H1 (cell line): ENCODE measurements around the gene CYP4B1. TPM values are rescaled to one million over a fixed set of nuclear protein-coding genes. Genes with fewer than 3 reads are reported as not detected.

Source experiments
- CTCF ChIA-PET: fragments of 300-600 bp; sonication (Branson Sonifier 250); formaldehyde crosslinking; loops from one replicate; lab custom pipeline; 2021; ENCODE audit not compliant: partially characterized antibody; lab: Charles Lee
- POLR2A ChIA-PET: fragments of 300-600 bp; sonication (Branson Sonifier 250); formaldehyde crosslinking; loops from one replicate; lab custom pipeline; 2021; ENCODE audit warnings: inconsistent platforms; ENCODE audit not compliant: partially characterized antibody; lab: Charles Lee
- DNase-seq, 2 experiments: peaks; one replicate each; pipeline versions ENCODE4 v3.0.0 to v3.0.0-alpha.2; 2010 to 2022; ENCODE audit warnings: low spot score in 2 of 2, low read depth in 1 of 2, mixed read lengths in 1 of 2
- FAIRE-seq: peaks from 2 replicates; lab custom pipeline; 2011; peaks lifted over from hg19 to GRCh38; lab: Jason Lieb, UNC
- H2AFZ ChIP-seq: 2 replicates; pipeline ENCODE4 v1.8.1; 2012; ENCODE audit warnings: low read length, inconsistent platforms
- H2AK5ac ChIP-seq: 2 replicates; pipeline ENCODE4 v1.6.1; 2013; ENCODE audit warnings: low read depth, low read length
- H2BK120ac ChIP-seq: replicated peaks from 2 replicates; pipeline ENCODE3; 2013; ENCODE audit warnings: low read depth, low read length, inconsistent platforms
- H2BK12ac ChIP-seq: 2 replicates; pipeline ENCODE4 v1.6.1; 2013; ENCODE audit warnings: low read depth, low read length
- H2BK15ac ChIP-seq: 2 replicates; pipeline ENCODE4 v1.6.1; 2013; ENCODE audit warnings: low read length
- H2BK20ac ChIP-seq: 2 replicates; pipeline ENCODE4 v1.6.1; 2013; ENCODE audit warnings: low read length
- H2BK5ac ChIP-seq: 2 replicates; pipeline ENCODE4 v1.6.1; 2013; ENCODE audit warnings: low read depth, low read length
- H3K14ac ChIP-seq: 2 replicates; pipeline ENCODE4 v1.6.1; 2013; ENCODE audit warnings: inconsistent platforms; ENCODE audit not compliant: insufficient read length
- H3K18ac ChIP-seq: 2 replicates; pipeline ENCODE4 v1.6.1; 2013; ENCODE audit warnings: low read length; ENCODE audit errors: extremely low read depth
- H3K23ac ChIP-seq: 2 replicates; pipeline ENCODE4 v1.6.1; 2013; ENCODE audit warnings: inconsistent platforms; ENCODE audit not compliant: insufficient read length
- H3K23me2 ChIP-seq: 2 replicates; pipeline ENCODE4 v1.6.1; 2013; ENCODE audit warnings: low read depth, low read length
- H3K27ac ChIP-seq: 2 replicates; pipeline ENCODE4 v1.6.1; 2011; ENCODE audit warnings: low read depth, low read length, inconsistent platforms
- H3K27me3 ChIP-seq, 4 experiments: replicated peaks in 1 of 4; 1 replicate in 1 of 4; 2 replicates in 3 of 4; pipeline versions ENCODE4 v1.6.1 to v1.8.1; 2011 to 2013; ENCODE audit warnings: low read length in 3 of 4, mild to moderate bottlenecking in 3 of 4, inconsistent platforms in 2 of 4, mixed read lengths in 2 of 4, moderate library complexity in 1 of 4; ENCODE audit not compliant: control insufficient read depth in 3 of 4, insufficient read depth in 3 of 4; ENCODE audit errors: extremely low read depth in 1 of 4
- H3K36me3 ChIP-seq, 4 experiments: 2 replicates each; pipeline versions ENCODE4 v1.6.1 to v1.8.1; 2011 to 2013; ENCODE audit warnings: mild to moderate bottlenecking in 4 of 4, low read length in 3 of 4, moderate library complexity in 2 of 4, control low read depth in 1 of 4, inconsistent platforms in 1 of 4; ENCODE audit not compliant: insufficient read depth in 4 of 4, control insufficient read depth in 2 of 4
- H3K4ac ChIP-seq: replicated peaks from 2 replicates; pipeline ENCODE3; 2013; ENCODE audit warnings: low read length, low read depth, mixed read lengths, inconsistent platforms; ENCODE audit not compliant: insufficient read length
- H3K4me1 ChIP-seq, 4 experiments: replicated peaks in 1 of 4; 1 replicate in 1 of 4; 2 replicates in 3 of 4; pipeline versions ENCODE4 v1.6.1 to v1.8.1; 2011 to 2013; ENCODE audit warnings: low read length in 3 of 4, inconsistent platforms in 2 of 4, mixed read lengths in 1 of 4; ENCODE audit not compliant: insufficient read depth in 4 of 4, control insufficient read depth in 3 of 4
- H3K4me2 ChIP-seq, 2 experiments: 2 replicates each; pipeline versions ENCODE4 v1.6.1 to v1.8.1; 2011 to 2013; ENCODE audit warnings: low read depth in 2 of 2, low read length in 2 of 2, control low read depth in 1 of 2, inconsistent platforms in 1 of 2, mild to moderate bottlenecking in 1 of 2; ENCODE audit not compliant: insufficient read depth in 1 of 2
- H3K4me3 ChIP-seq, 4 experiments: fragments of 200-600, 300-600 bp in 1 of 4; sonication (generic), shearing (Covaris generic), sonication (Bioruptor Twin) in 1 of 4; 2 replicates each; pipeline versions ENCODE4 v1.5.1 to v1.8.1; 2011 to 2016; ENCODE audit warnings: low read length in 4 of 4, low read depth in 3 of 4, control low read depth in 2 of 4, inconsistent platforms in 2 of 4, mild to moderate bottlenecking in 2 of 4, mixed read lengths in 1 of 4, moderate library complexity in 1 of 4; ENCODE audit not compliant: insufficient read depth in 2 of 4; ENCODE audit errors: extremely low read depth in 1 of 4
- H3K56ac ChIP-seq: replicated peaks from 2 replicates; pipeline ENCODE3; 2013; ENCODE audit warnings: low read depth, mild to moderate bottlenecking, mixed read lengths, low read length, inconsistent platforms; ENCODE audit not compliant: insufficient read length
- H3K79me1 ChIP-seq: 2 replicates; pipeline ENCODE4 v1.6.1; 2013; ENCODE audit warnings: low read depth, low read length, control low read depth
- H3K79me2 ChIP-seq, 2 experiments: 2 replicates each; pipeline versions ENCODE4 v1.6.1 to v1.8.1; 2012 to 2013; ENCODE audit warnings: low read length in 2 of 2, mild to moderate bottlenecking in 2 of 2, inconsistent platforms in 1 of 2; ENCODE audit not compliant: insufficient read depth in 2 of 2, control insufficient read depth in 1 of 2
- H3K9ac ChIP-seq, 4 experiments: replicated peaks in 1 of 4; 1 replicate in 1 of 4; 2 replicates in 3 of 4; pipeline versions ENCODE4 v1.6.1 to v1.8.1; 2011 to 2013; ENCODE audit warnings: low read depth in 3 of 4, low read length in 3 of 4, control low read depth in 2 of 4, mild to moderate bottlenecking in 2 of 4, moderate library complexity in 2 of 4, inconsistent platforms in 1 of 4; ENCODE audit errors: extremely low read depth in 1 of 4
- H3K9me3 ChIP-seq, 2 experiments: 2 replicates each; pipeline versions ENCODE4 v1.6.1 to v1.8.1; 2012 to 2013; ENCODE audit warnings: mild to moderate bottlenecking in 2 of 2, moderate library complexity in 2 of 2, control low read depth in 1 of 2, inconsistent platforms in 1 of 2, low read depth in 1 of 2, low read length in 1 of 2, mixed read lengths in 1 of 2; ENCODE audit not compliant: insufficient read depth in 2 of 2
- H4K20me1 ChIP-seq, 2 experiments: replicated peaks in 1 of 2; 2 replicates each; pipeline versions ENCODE3 to v1.8.1; 2011 to 2013; ENCODE audit warnings: inconsistent platforms in 2 of 2, low read length in 2 of 2, mild to moderate bottlenecking in 1 of 2; ENCODE audit not compliant: insufficient read depth in 2 of 2, control insufficient read depth in 1 of 2
- H4K5ac ChIP-seq: 2 replicates; pipeline ENCODE4 v1.6.1; 2013; ENCODE audit warnings: low read length, low read depth, mixed read lengths, inconsistent platforms; ENCODE audit not compliant: insufficient read length
- H4K8ac ChIP-seq: 2 replicates; pipeline ENCODE4 v1.8.0; 2013; ENCODE audit warnings: mild to moderate bottlenecking, moderate library complexity, low read length, inconsistent platforms; ENCODE audit not compliant: insufficient read depth; ENCODE audit errors: extremely low read depth
- H4K91ac ChIP-seq: replicated peaks from 2 replicates; pipeline ENCODE3; 2013; ENCODE audit warnings: low read length, mixed read lengths, inconsistent platforms; ENCODE audit not compliant: insufficient read length
- BACH1 ChIP-seq: IDR thresholded peaks from 2 replicates; pipeline ENCODE4 v1.6.1; 2012; ENCODE audit warnings: low read length, improper control_type of control experiment
- CEBPB ChIP-seq: IDR thresholded peaks from 2 replicates; pipeline ENCODE4 v1.6.1; 2012; ENCODE audit warnings: low read depth, low read length
- EZH2 ChIP-seq: fragments of 200-600 bp; sonication (generic); IDR thresholded peaks from 2 replicates; pipeline ENCODE4 v1.7.1; 2012; ENCODE audit warnings: low read depth, mild to moderate bottlenecking, moderate library complexity, low read length, inconsistent platforms; ENCODE audit not compliant: severe bottlenecking
- HDAC2 ChIP-seq, 2 experiments: fragments of 300-600 bp in 1 of 2; sonication (generic) in 1 of 2; IDR thresholded peaks; 2 replicates each; pipeline ENCODE4 v1.6.1; 2011 to 2012; ENCODE audit warnings: low read depth in 2 of 2, low read length in 2 of 2, mild to moderate bottlenecking in 2 of 2, moderate library complexity in 2 of 2, borderline replicate concordance in 1 of 2, inconsistent platforms in 1 of 2
- POU5F1 ChIP-seq: IDR thresholded peaks from 2 replicates; pipeline ENCODE4 v1.6.1; 2011; ENCODE audit warnings: low read depth, mild to moderate bottlenecking, low read length, moderate library complexity
- RBBP5 ChIP-seq: IDR thresholded peaks from 2 replicates; pipeline ENCODE4 v1.7.1; 2012; ENCODE audit warnings: low read depth, mild to moderate bottlenecking, inconsistent platforms, low read length, moderate library complexity, borderline replicate concordance
- SP1 ChIP-seq: IDR thresholded peaks from 2 replicates; pipeline ENCODE4 v1.6.1; 2011; ENCODE audit warnings: low read depth, low read length
- SRF ChIP-seq: IDR thresholded peaks from 2 replicates; pipeline ENCODE4 v1.6.1; 2011; ENCODE audit warnings: mild to moderate bottlenecking, low read depth, low read length, moderate library complexity
- USF2 ChIP-seq: IDR thresholded peaks from 2 replicates; pipeline ENCODE4 v1.6.1; 2011; ENCODE audit warnings: low read length, improper control_type of control experiment
- ZNF274 ChIP-seq: IDR thresholded peaks from 2 replicates; pipeline ENCODE4 v1.7.0; 2012; ENCODE audit warnings: low read length, borderline replicate concordance; ENCODE audit errors: extremely low read depth
- WGBS, 2 experiments: shearing (Covaris generic) in 1 of 2; methylation state at CpG; one replicate each; pipeline versions ENCODE4 v1.1.6 to v1.1.7; 2013 to 2015; ENCODE audit warnings: low lambda C conversion rate in 2 of 2, mixed read lengths in 2 of 2, inconsistent platforms in 1 of 2, low coverage in 1 of 2, missing lambda C conversion rate in 1 of 2; ENCODE audit not compliant: insufficient replicate concordance in 2 of 2, insufficient coverage in 1 of 2, insufficient read length in 1 of 2; ENCODE audit errors: extremely low coverage in 1 of 2, missing lambda C conversion rate in 1 of 2; 5-methylcytosine and 5-hydroxymethylcytosine counted together
- polyA plus RNA-seq, 7 experiments: library from polyadenylated mRNA; depleted of rRNA in 3 of 7; stranded (reverse) in 5 of 7; unstranded in 2 of 7; fragments of >200 nt in 5 of 7; fragments of 200-250 nt in 2 of 7; gene quantifications; 1 replicate in 5 of 7; 2 replicates in 1 of 7; 4 replicates in 1 of 7; pipeline versions ENCODE4 v1.2.1 to v1.2.3, GENCODE V29; 2011 to 2013; ENCODE audit warnings: missing spikeins in 2 of 7, mixed read lengths in 2 of 7
- total RNA-seq: library from RNA; stranded (reverse); fragmentation: NEBNext Ultra II Directional; extraction: Animal tissue kit (Norgen Biotek cat#: 25700); gene quantifications from 2 replicates; pipeline ENCODE4 v1.2.1, GENCODE V29; 2021

The CYP4B1 gene
- total and polyA plus RNA-seq, 2 of the 8 experiments (the other 6 are each of a cell fraction or from before 2014, with no cell fraction given) = 0.23 TPM; not detected in 1

- CTCF ChIA-PET = interaction anchor here (1.1 kb wide), 1 partner anchor 12 kb away, joined by 3 read pairs; no protein-coding TSS in a partner anchor
- WGBS, 2 experiments = 6% methylated on average over 1 of the region's 1 CpG; no CpG with 5 or more reads in 1 of the 2 experiments
Measured at GRCh38 chr1:46802081-46802480, 3.2 kb downstream of the CYP4B1 start.

More at GRCh38 chr1:46802081-46802480, 3.2 kb downstream of the CYP4B1 start:
- H3K23me2 ChIP-seq = no peaks in the 10 kb centered on the region
- H3K9me3 ChIP-seq = no peaks in the 10 kb centered on the region
- H3K79me2 ChIP-seq = no peaks in the 10 kb centered on the region
- no peak overlapping the region for H3K27ac ChIP-seq
- H4K8ac ChIP-seq = no peak overlapping the region
- H3K9ac ChIP-seq = no peak overlapping the region
- no peak overlapping the region for H2BK5ac ChIP-seq
- TF ChIP-seq HDAC2 (IDR thresholded peaks at IDR 0.05; ENCODE audit: borderline replicate concordance in 1 of 2, low read depth in 2 of 2, low read length in 2 of 2) (no peak), CEBPB (no peak), BACH1 (no peak), RBBP5 (no peak), SRF (no peak), SP1 (no peak), POU5F1 (no peak), EZH2 (no peak), ZNF274 (no peak), USF2 (no peak)
- no peak for FAIRE-seq
- H3K23ac ChIP-seq = no peak overlapping the region
- H2BK120ac ChIP-seq = no peak overlapping the region
- no peaks in the 10 kb centered on the region for H3K79me1 ChIP-seq
- no peak overlapping the region for H2AFZ ChIP-seq
- no peaks in the 10 kb centered on the region for H3K4me1 ChIP-seq
- no peak overlapping the region for H3K56ac ChIP-seq
- H2BK12ac ChIP-seq = no peak overlapping the region
- H3K27me3 ChIP-seq = no peaks in the 10 kb centered on the region; a peak in 1 of 7 replicates
- no peak overlapping the region for H3K4me2 ChIP-seq
- H3K18ac ChIP-seq = no peak overlapping the region
- no peak overlapping the region for H3K4ac ChIP-seq
- no peak overlapping the region for H4K5ac ChIP-seq
- H2BK15ac ChIP-seq = no peak overlapping the region
- POLR2A ChIA-PET = no interaction called here
- H4K91ac ChIP-seq = no peak overlapping the region
- H4K20me1 ChIP-seq = no peaks in the 10 kb centered on the region
- H2BK20ac ChIP-seq = no peak overlapping the region
- no peaks in the 10 kb centered on the region for H3K36me3 ChIP-seq
- no peak overlapping the region for H3K4me3 ChIP-seq
- no peak overlapping the region for H2AK5ac ChIP-seq
- no peak overlapping the region for H3K14ac ChIP-seq
- DNase-seq = no peak
